Fibroblast of lung (primary cell): ENCODE data around the gene RAP1A. TPM values are rescaled to one million over a fixed set of nuclear protein-coding genes. Genes with fewer than 3 reads are reported as not detected.

Experiments used
- DNase-seq, 2 donors: peaks; one replicate each; pipeline versions ENCODE4 v3.0.0 to v3.0.0-alpha.2; 2010; ENCODE audit warnings: low read depth in 2 of 2
- H2AFZ ChIP-seq: 2 replicates; pipeline ENCODE4 v1.5.1; 2012; ENCODE audit warnings: low read length, control low read depth, inconsistent platforms
- H3K27ac ChIP-seq: 2 replicates; pipeline ENCODE4 v1.5.1; 2011; ENCODE audit warnings: low read length, control low read depth; ENCODE audit not compliant: insufficient read depth
- H3K27me3 ChIP-seq: 2 replicates; pipeline ENCODE4 v1.5.1; 2011; ENCODE audit warnings: mild to moderate bottlenecking, low read length; ENCODE audit not compliant: control insufficient read depth, insufficient read depth
- H3K36me3 ChIP-seq: 2 replicates; pipeline ENCODE4 v1.5.1; 2011; ENCODE audit warnings: low read length; ENCODE audit not compliant: control insufficient read depth, insufficient read depth
- H3K4me1 ChIP-seq: 2 replicates; pipeline ENCODE4 v1.5.1; 2011; ENCODE audit warnings: low read length; ENCODE audit not compliant: control insufficient read depth, insufficient read depth; ENCODE audit errors: extremely low read depth
- H3K4me2 ChIP-seq: 2 replicates; pipeline ENCODE4 v1.5.1; 2011; ENCODE audit warnings: low read length, control low read depth; ENCODE audit not compliant: insufficient read depth; ENCODE audit errors: extremely low read depth
- H3K4me3 ChIP-seq, 4 experiments: fragments of 200-600 bp in 1 of 4; sonication (generic) in 1 of 4; replicated peaks in 1 of 4; 2 replicates each; pipeline ENCODE4 v1.5.1; 2011 to 2016; ENCODE audit warnings: low read length in 4 of 4, low read depth in 3 of 4, mild to moderate bottlenecking in 3 of 4, control low read depth in 2 of 4, inconsistent platforms in 1 of 4, mixed read lengths in 1 of 4; ENCODE audit not compliant: insufficient read depth in 1 of 4; ENCODE audit errors: control extremely low read depth in 1 of 4
- H3K79me2 ChIP-seq: 2 replicates; pipeline ENCODE4 v1.5.1; 2012; ENCODE audit warnings: mild to moderate bottlenecking, low read length, inconsistent platforms; ENCODE audit not compliant: control insufficient read depth, insufficient read depth
- H3K9ac ChIP-seq: 2 replicates; pipeline ENCODE4 v1.5.1; 2011; ENCODE audit warnings: mild to moderate bottlenecking, low read length, control low read depth; ENCODE audit not compliant: insufficient read depth
- H3K9me3 ChIP-seq: 2 replicates; pipeline ENCODE4 v1.5.1; 2012; ENCODE audit warnings: low read depth, low read length; ENCODE audit not compliant: control insufficient read depth, insufficient read depth
- H4K20me1 ChIP-seq: 2 replicates; pipeline ENCODE4 v1.5.1; 2011; ENCODE audit warnings: low read length; ENCODE audit not compliant: control insufficient read depth, insufficient read depth; ENCODE audit errors: extremely low read depth
- CTCF ChIP-seq, 2 donors: IDR thresholded peaks in 1 of 2; conservative IDR thresholded peaks in 1 of 2; 1 replicate in 1 of 2; 2 replicates in 1 of 2; pipeline ENCODE4 v1.5.1; 2011 to 2012; ENCODE audit warnings: low read length in 2 of 2, control low read depth in 1 of 2, inconsistent platforms in 1 of 2, low read depth in 1 of 2, mild to moderate bottlenecking in 1 of 2
- EZH2 ChIP-seq: IDR thresholded peaks from 2 replicates; pipeline ENCODE4 v1.5.1; 2012; ENCODE audit warnings: low read length, control low read depth, mild to moderate bottlenecking; ENCODE audit errors: missing control alignments
- polyA plus RNA-seq, 2 donors: library from polyadenylated mRNA; depleted of rRNA in 1 of 2; stranded (reverse) in 1 of 2; unstranded in 1 of 2; fragments of >200 nt; gene quantifications; 2 replicates each; pipeline ENCODE4 v1.2.1, GENCODE V29; 2011 to 2012; ENCODE audit warnings: missing spikeins in 1 of 2
- total RNA-seq: library from RNA; depleted of rRNA; stranded (reverse); fragments of >200 nt; gene quantifications from 2 replicates; pipeline ENCODE4 v1.2.1, GENCODE V29; 2014

Gene RAP1A
- total and polyA plus RNA-seq, 2 donors (not counting 1 experiment from before 2014, with no cell fraction given), result 13.5 to 99.5 TPM

DNA sequence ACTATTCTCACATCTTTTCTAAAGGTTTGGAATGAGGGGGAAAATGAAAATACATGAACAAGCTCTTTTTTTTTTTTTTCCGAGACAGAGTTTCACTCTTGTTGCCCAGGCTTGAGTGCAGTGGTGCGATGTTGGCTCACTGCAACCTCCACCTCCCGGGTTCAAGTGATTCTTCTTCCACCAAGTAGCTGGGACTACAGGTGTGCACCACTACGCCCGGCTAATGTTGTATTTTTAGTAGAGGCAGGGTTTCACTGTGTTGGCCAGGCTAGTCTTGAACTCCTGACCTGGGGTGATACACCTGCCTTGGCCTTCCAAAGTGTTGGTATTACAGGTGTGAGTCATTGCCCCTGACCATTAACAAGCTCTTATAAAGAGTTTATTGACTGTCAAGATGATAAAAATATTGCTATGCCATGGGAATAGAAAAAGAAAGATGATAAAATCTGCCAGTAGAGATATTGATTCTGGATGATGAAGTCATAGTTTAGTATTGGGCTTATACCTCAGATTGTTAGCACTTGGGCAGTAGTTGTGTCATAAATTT lies 83.0 kb downstream of the RAP1A start:
- Histone ChIP-seq H3K27me3 (no peaks in the 10 kb centered on the region), H3K27ac (no peak overlapping the region), H4K20me1 (no peaks in the 10 kb centered on the region), H3K4me3 (no peak overlapping the region), H3K9ac (no peak overlapping the region), H3K79me2 (no peaks in the 10 kb centered on the region), H3K4me2 (no peak overlapping the region), H3K36me3 (peaks cover 6% of the 10 kb centered on the region), H3K9me3 (no peaks in the 10 kb centered on the region), H2AFZ (no peak overlapping the region), H3K4me1 (peaks cover 8% of the 10 kb centered on the region)
- no peak for DNase-seq
- no peak for TF ChIP-seq CTCF (conservative IDR thresholded peaks at IDR 0.05 in 1 of 2, IDR thresholded peaks at IDR 0.05 in 1 of 2; ENCODE audit: low read depth in 1 of 2, low read length in 2 of 2)
- TF ChIP-seq EZH2, result no peak

- no peak for TF ChIP-seq EZH2
- no peak for TF ChIP-seq CTCF (conservative IDR thresholded peaks at IDR 0.05 in 1 of 2, IDR thresholded peaks at IDR 0.05 in 1 of 2; ENCODE audit: low read depth in 1 of 2, low read length in 2 of 2)
- DNase-seq, result no peak
These were observed 84.7 kb downstream of the RAP1A start for GRCh38 chr1:111704240-111704639.

DNA sequence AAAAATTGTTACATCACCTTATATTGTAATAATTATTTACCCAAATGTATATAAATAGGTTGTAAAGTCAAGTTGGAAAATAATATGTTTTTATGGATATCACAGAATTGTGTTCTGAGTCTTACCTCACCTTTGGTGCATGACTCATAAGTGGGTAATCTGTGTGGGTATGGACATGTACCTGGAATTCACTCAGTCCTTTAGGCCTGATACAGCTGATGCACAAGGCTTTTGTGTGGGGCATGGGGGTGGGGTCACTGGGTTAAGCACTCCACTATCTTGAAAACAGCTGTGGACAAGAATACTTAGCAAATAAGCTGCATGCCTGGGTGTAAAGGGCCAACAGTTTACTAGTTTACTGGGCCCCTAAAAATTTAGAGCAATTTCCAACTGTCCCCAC lies 85.2 kb downstream of the RAP1A start:
- peak in 1 of 2 donors; percentile 22 for DNase-seq
- peaks cover 16% of the 10 kb centered on the region for H3K4me1 ChIP-seq
- no peaks in the 10 kb centered on the region for H3K79me2 ChIP-seq
- no peak overlapping the region for H3K27ac ChIP-seq
- no peak overlapping the region for H2AFZ ChIP-seq
- H3K4me2 ChIP-seq, result no peak overlapping the region
- no peak overlapping the region for H3K4me3 ChIP-seq
- no peaks in the 10 kb centered on the region for H3K27me3 ChIP-seq
- no peaks in the 10 kb centered on the region for H3K9me3 ChIP-seq
- peaks cover 6% of the 10 kb centered on the region for H3K36me3 ChIP-seq
- no peaks in the 10 kb centered on the region for H4K20me1 ChIP-seq
- TF ChIP-seq EZH2, result no peak
- TF ChIP-seq CTCF (conservative IDR thresholded peaks at IDR 0.05 in 1 of 2, IDR thresholded peaks at IDR 0.05 in 1 of 2; ENCODE audit: low read depth in 1 of 2, low read length in 2 of 2), result no peak
- H3K9ac ChIP-seq, result no peak overlapping the region

More at GRCh38 chr1:111704240-111704639, 84.7 kb downstream of the RAP1A start:
- Histone ChIP-seq H3K4me3 (no peak overlapping the region), H3K4me2 (no peak overlapping the region), H3K79me2 (no peaks in the 10 kb centered on the region), H3K9ac (no peak overlapping the region), H3K36me3 (peaks cover 6% of the 10 kb centered on the region), H3K4me1 (peaks cover 15% of the 10 kb centered on the region), H2AFZ (no peak overlapping the region), H3K27me3 (no peaks in the 10 kb centered on the region), H4K20me1 (no peaks in the 10 kb centered on the region), H3K27ac (no peak overlapping the region), H3K9me3 (no peaks in the 10 kb centered on the region)
